HepG2 (cell line): ENCODE data around the gene ATAD3C. TPM values are rescaled to one million over a fixed set of nuclear protein-coding genes. Genes with fewer than 3 reads are reported as not detected.

Source experiments
- ATAC-seq: fragments of 200-7000 bp; cut with Tn5 transposase; 3 replicates; pipeline ENCODE4 v1.9.1; 2020; ENCODE audit warnings: mild to moderate bottlenecking, moderate library complexity
- BruUV-seq: library from RNA; stranded (reverse); fragments of 400-500 nt; replicated peaks from 2 replicates; lab custom pipeline; 2021; lab: Mats Ljungman, UMichigan
- CTCF ChIA-PET: fragments of 300-600 bp; formaldehyde crosslinking; extraction: SDS; loops from one replicate; lab custom pipeline; 2021; ENCODE audit warnings: low total read pairs, inconsistent platforms, low intra/inter-chr PET ratio; lab: Yijun Ruan, JAX
- POLR2A ChIA-PET: fragments of 350-600 bp; sonication (Branson Sonifier 250); formaldehyde crosslinking; loops from one replicate; lab custom pipeline; 2020; ENCODE audit warnings: antibody characterized with exemption, inconsistent platforms; lab: Yijun Ruan, JAX
- DNase-seq: peaks from one replicate; pipeline ENCODE4 v3.0.0-alpha.2; 2015; ENCODE audit warnings: low spot score
- FAIRE-seq: peaks from 3 replicates; lab custom pipeline; 2011; peaks lifted over from hg19 to GRCh38; lab: Jason Lieb, UNC
- H2AFZ ChIP-seq: one replicate; pipeline ENCODE4 v1.6.1; 2011; ENCODE audit warnings: low read length, inconsistent platforms
- H3K27ac ChIP-seq: fragments of 300-600 bp; 3 replicates; pipeline ENCODE4 v1.8.0; 2011; ENCODE audit warnings: mixed run types, mild to moderate bottlenecking, mixed read lengths, low read length, inconsistent platforms; ENCODE audit not compliant: insufficient read depth; ENCODE audit errors: extremely low read length
- H3K27me3 ChIP-seq, 2 experiments: fragments of 200-600 bp in 1 of 2; 2 replicates in 1 of 2; 3 replicates in 1 of 2; pipeline versions ENCODE4 v1.6.0 to v1.8.0; 2011; ENCODE audit warnings: low read length in 2 of 2, mild to moderate bottlenecking in 2 of 2, moderate library complexity in 2 of 2, inconsistent platforms in 1 of 2; ENCODE audit not compliant: insufficient read depth in 2 of 2, control insufficient read depth in 1 of 2
- H3K36me3 ChIP-seq, 2 experiments: fragments of 200-600 bp in 1 of 2; replicated peaks in 1 of 2; 2 replicates in 1 of 2; 3 replicates in 1 of 2; pipeline versions ENCODE4 v1.5.1 to v1.8.0; 2011; ENCODE audit warnings: low read length in 2 of 2, inconsistent platforms in 1 of 2; ENCODE audit not compliant: insufficient read depth in 2 of 2, control insufficient read depth in 1 of 2
- H3K4me1 ChIP-seq: 2 replicates; pipeline ENCODE4 v1.5.1; 2012; ENCODE audit warnings: low read length, inconsistent platforms; ENCODE audit not compliant: insufficient read depth
- H3K4me2 ChIP-seq: 2 replicates; pipeline ENCODE4 v1.6.0; 2011; ENCODE audit warnings: low read depth, low read length, inconsistent platforms
- H3K4me3 ChIP-seq, 3 experiments: fragments of 200-600 bp in 1 of 3; sonication (generic), shearing (Covaris generic) in 1 of 3; replicated peaks in 1 of 3; 2 replicates each; pipeline ENCODE4 v1.5.1; 2011 to 2016; ENCODE audit warnings: low read length in 3 of 3, inconsistent platforms in 2 of 3, low read depth in 2 of 3, mild to moderate bottlenecking in 2 of 3, control low read depth in 1 of 3, mixed read lengths in 1 of 3; ENCODE audit not compliant: insufficient read depth in 1 of 3
- H3K79me2 ChIP-seq: one replicate; pipeline ENCODE4 v1.6.1; 2011; ENCODE audit warnings: low read length, inconsistent platforms; ENCODE audit not compliant: insufficient read depth
- H3K9ac ChIP-seq: 2 replicates; pipeline ENCODE4 v1.6.0; 2011; ENCODE audit warnings: mild to moderate bottlenecking, low read depth, low read length, inconsistent platforms; ENCODE audit not compliant: insufficient read depth
- H3K9me3 ChIP-seq: 2 replicates; pipeline ENCODE4 v1.5.1; 2012; ENCODE audit warnings: mild to moderate bottlenecking, low read length
- H4K20me1 ChIP-seq: 2 replicates; pipeline ENCODE4 v1.6.0; 2011; ENCODE audit warnings: inconsistent platforms, mild to moderate bottlenecking, low read length, moderate library complexity; ENCODE audit not compliant: insufficient read depth
- AGO2 ChIP-seq: fragments of 200-400 bp; formaldehyde crosslinking; optimal IDR thresholded peaks from 2 replicates; pipeline ENCODE3; 2017; ENCODE audit warnings: mild to moderate bottlenecking, low read depth, low read length, moderate library complexity
- ATF7 ChIP-seq, 2 experiments: fragments of 450-650 bp in 1 of 2; sonication (generic) in 1 of 2; formaldehyde crosslinking in 1 of 2; IDR thresholded peaks; 2 replicates each; pipeline versions ENCODE4 v1.4.0 to v1.6.1; 2016 to 2020; ENCODE audit warnings: antibody characterized with exemption in 1 of 2, mild to moderate bottlenecking in 1 of 2, missing genetic modification reagents in 1 of 2
- BRCA1 ChIP-seq: sonication (generic); formaldehyde crosslinking; IDR thresholded peaks from 2 replicates; pipeline ENCODE4 v1.4.0; 2020; ENCODE audit warnings: missing genetic modification reagents
- GTF3A ChIP-seq: sonication (generic); formaldehyde crosslinking; conservative IDR thresholded peaks from 2 replicates; pipeline ENCODE4 v1.4.0; 2020; ENCODE audit warnings: mild to moderate bottlenecking, missing genetic modification reagents
- PAXIP1 ChIP-seq: sonication (generic); formaldehyde crosslinking; conservative IDR thresholded peaks from 2 replicates; pipeline ENCODE4 v1.4.0; 2020; ENCODE audit warnings: mild to moderate bottlenecking, missing genetic modification reagents, moderate library complexity
- RBFOX2 ChIP-seq: fragments of 200-400 bp; formaldehyde crosslinking; IDR thresholded peaks from 2 replicates; pipeline ENCODE4 v1.6.1; 2017; ENCODE audit warnings: low read depth, mild to moderate bottlenecking, low read length
- REPIN1 ChIP-seq: sonication (generic); formaldehyde crosslinking; IDR thresholded peaks from 2 replicates; pipeline ENCODE4 v1.8.0; 2022; ENCODE audit warnings: missing genetic modification reagents, low read depth, mild to moderate bottlenecking, borderline replicate concordance
- TBX2 ChIP-seq: sonication (generic); formaldehyde crosslinking; IDR thresholded peaks from 2 replicates; pipeline ENCODE4 v1.5.0; 2020; ENCODE audit warnings: missing genetic modification reagents, mild to moderate bottlenecking, borderline replicate concordance
- ZFP36L1 ChIP-seq: sonication (generic); formaldehyde crosslinking; IDR thresholded peaks from 2 replicates; pipeline ENCODE4 v1.8.0; 2022; ENCODE audit warnings: mild to moderate bottlenecking, missing genetic modification reagents, moderate library complexity
- ZNF724P ChIP-seq: sonication (generic); formaldehyde crosslinking; IDR thresholded peaks from 2 replicates; pipeline ENCODE4 v1.8.0; 2022; ENCODE audit warnings: missing genetic modification reagents, borderline replicate concordance
- ZNF850 ChIP-seq: sonication (generic); formaldehyde crosslinking; conservative IDR thresholded peaks from 2 replicates; pipeline ENCODE4 v1.9.0; 2021; ENCODE audit warnings: mild to moderate bottlenecking, missing genetic modification reagents
- WGBS: methylation state at CpG from one replicate; pipeline ENCODE4 v1.1.6; 2017; ENCODE audit warnings: low lambda C conversion rate; 5-methylcytosine and 5-hydroxymethylcytosine counted together
- in situ Hi-C: cut with HindIII; loops from 2 replicates; pipeline ENCODE4 v1.10.0; 2017; ENCODE audit warnings: low pct_unique_long_range_greater_than_20kb; ENCODE audit not compliant: extremely low pct_ligation_motif_present
- intact Hi-C: fragments of 100-400 bp; cut with micrococcal nuclease; formaldehyde crosslinking; loops from one replicate; pipeline ENCODE4 v1.10.0; 2022; ENCODE audit not compliant: unreplicated experiment
- polyA plus RNA-seq, 8 experiments: library from polyadenylated mRNA; depleted of rRNA in 3 of 8; stranded (reverse) in 7 of 8; unstranded in 1 of 8; fragments of >200 nt; fragmentation: Illumina TruSeq in 4 of 8; extraction: Trizol in 4 of 8; gene quantifications; 2 replicates each; pipeline versions ENCODE4 v1.2.1 to v1.2.3, GENCODE V29; 2011 to 2016; ENCODE audit warnings: low read depth in 4 of 8, missing spikeins in 1 of 8, mixed read lengths in 1 of 8; ENCODE audit not compliant: insufficient read depth in 1 of 8
- total RNA-seq, 5 experiments: library from RNA; depleted of rRNA; stranded (reverse); fragments of >200 nt; fragmentation: Illumina TruSeq; extraction: Trizol; gene quantifications; 2 replicates each; pipeline ENCODE4 v1.2.3, GENCODE V29; 2016; ENCODE audit warnings: low read depth in 1 of 5

Gene ATAD3C
- total and polyA plus RNA-seq, 2 of the 13 experiments (the other 11 are each of a cell fraction or from before 2014, with no cell fraction given), result 2.4 to 3.2 TPM

- WGBS, result 20% methylated on average over 16 of the region's 16 CpGs
- H3K9me3 ChIP-seq, result no peaks in the 10 kb centered on the region
- POLR2A ChIA-PET, result interaction anchor here (1.2 kb wide), 1 partner anchor 96 kb away, joined by 3 read pairs; the partner anchor contains the start of gene AURKAIP1
- peaks cover 19% of the 10 kb centered on the region for H3K79me2 ChIP-seq
- H3K36me3 ChIP-seq, result peaks cover 0 to 4% of the 10 kb centered on the region in 2 experiments; a peak in 1 of 5 replicates
- TSS peak; percentile 85 for BruUV-seq
- H3K4me1 ChIP-seq, result peaks cover 22% of the 10 kb centered on the region
- no peak for DNase-seq
- H4K20me1 ChIP-seq, result peaks cover 4% of the 10 kb centered on the region
- CTCF ChIA-PET, result no interaction called here
- no peaks in the 10 kb centered on the region; a peak in 1 of 5 replicates for H3K27me3 ChIP-seq
- peak overlapping the region; percentile 87 for H3K4me2 ChIP-seq
- H2AFZ ChIP-seq, result no peak overlapping the region
- peak overlapping the region; percentile 41 for H3K27ac ChIP-seq
- FAIRE-seq, result no peak
- H3K9ac ChIP-seq, result peak overlapping the region; percentile 72
- peak overlapping the region; percentile 66 to 77 (median 77) for H3K4me3 ChIP-seq
- TF ChIP-seq ZNF724P (CRISPR knock-in tag) (no peak), ATF7 (IDR thresholded peaks at IDR 0.05) (no peak), ATF7 (CRISPR knock-in tag; IDR thresholded peaks at IDR 0.05) (no peak), GTF3A (CRISPR knock-in tag) (0 out of 2 replicates have a peak, but pooled peaks have one; percentile 19), ZFP36L1 (no peak), TBX2 (CRISPR knock-in tag) (no peak), REPIN1 (0 out of 2 replicates have a peak, but pooled peaks have one; percentile 4), PAXIP1 (CRISPR knock-in tag) (no peak; the same call in 1 of the 2 replicates), ZNF850 (CRISPR knock-in tag) (no peak), RBFOX2 (no peak), BRCA1 (0 out of 2 replicates have a peak, but pooled peaks have one; percentile 28), AGO2 (no peak)
- in situ Hi-C loops, result no loop called here
- intact Hi-C loops, result no loop called here
- ATAC-seq, result no peak; the same call in 2 of the 3 replicates
Measured at GRCh38 chr1:1470626-1471388, 21.3 kb downstream of the ATAD3C start.
